Astrocyte (in vitro differentiated cells and primary cell): Measurements from ENCODE around the gene SACS. TPM values are rescaled to one million over a fixed set of nuclear protein-coding genes. Genes with fewer than 3 reads are reported as not detected.
A peak's percentile ranks its signal among the peaks of the same experiment; 100 is the strongest.

Experiments
- DNase-seq: peaks from one replicate; pipeline ENCODE4 v3.0.0-alpha.2; 2010; ENCODE audit warnings: low read depth
- FAIRE-seq: peaks from 2 replicates; lab custom pipeline; 2011; peaks lifted over from hg19 to GRCh38; lab: Jason Lieb, UNC
- H2AFZ ChIP-seq: 2 replicates; pipeline ENCODE4 v1.6.0; 2012; ENCODE audit warnings: low read depth, low read length, inconsistent platforms
- H3K27ac ChIP-seq: 2 replicates; pipeline ENCODE4 v1.5.1; 2011; ENCODE audit warnings: low read depth, low read length, inconsistent platforms
- H3K27me3 ChIP-seq: 2 replicates; pipeline ENCODE4 v1.6.0; 2011; ENCODE audit warnings: low read length, inconsistent platforms; ENCODE audit not compliant: insufficient read depth
- H3K36me3 ChIP-seq: 2 replicates; pipeline ENCODE4 v1.5.1; 2011; ENCODE audit warnings: low read length, inconsistent platforms; ENCODE audit not compliant: insufficient read depth
- H3K4me1 ChIP-seq: 2 replicates; pipeline ENCODE4 v1.5.1; 2011; ENCODE audit warnings: low read length, inconsistent platforms; ENCODE audit not compliant: insufficient read depth
- H3K4me2 ChIP-seq: 2 replicates; pipeline ENCODE4 v1.6.0; 2012; ENCODE audit warnings: low read length, inconsistent platforms
- H3K4me3 ChIP-seq: 2 replicates; pipeline ENCODE4 v1.5.1; 2011; ENCODE audit warnings: low read depth, mild to moderate bottlenecking, low read length, inconsistent platforms; ENCODE audit not compliant: insufficient read depth
- H3K79me2 ChIP-seq: 2 replicates; pipeline ENCODE4 v1.6.0; 2012; ENCODE audit warnings: mild to moderate bottlenecking, low read length, inconsistent platforms; ENCODE audit not compliant: insufficient read depth
- H3K9ac ChIP-seq: 2 replicates; pipeline ENCODE4 v1.6.0; 2012; ENCODE audit warnings: mild to moderate bottlenecking, low read length, inconsistent platforms
- H3K9me3 ChIP-seq: 2 replicates; pipeline ENCODE4 v1.5.1; 2012; ENCODE audit warnings: low read depth, mild to moderate bottlenecking, low read length, inconsistent platforms; ENCODE audit not compliant: insufficient read depth
- H4K20me1 ChIP-seq: 2 replicates; pipeline ENCODE4 v1.6.0; 2012; ENCODE audit warnings: low read length, inconsistent platforms; ENCODE audit not compliant: insufficient read depth
- H3K27ac Mint-ChIP-seq: one replicate; pipeline ENCODE4 v1.8.0; 2021; ENCODE audit warnings: mild to moderate bottlenecking, mixed read lengths; ENCODE audit not compliant: unreplicated experiment
- H3K27me3 Mint-ChIP-seq: one replicate; pipeline ENCODE4 v1.8.0; 2021; ENCODE audit warnings: low read depth, mixed read lengths; ENCODE audit not compliant: unreplicated experiment
- H3K36me3 Mint-ChIP-seq: one replicate; pipeline ENCODE4 v1.8.0; 2021; ENCODE audit warnings: low read depth, mixed read lengths; ENCODE audit not compliant: unreplicated experiment
- H3K4me1 Mint-ChIP-seq: one replicate; pipeline ENCODE4 v1.8.0; 2021; ENCODE audit warnings: low read depth, mixed read lengths; ENCODE audit not compliant: unreplicated experiment
- H3K4me3 Mint-ChIP-seq: one replicate; pipeline ENCODE4 v1.8.0; 2021; ENCODE audit warnings: mild to moderate bottlenecking, moderate library complexity, mixed read lengths; ENCODE audit not compliant: unreplicated experiment
- H3K9me3 Mint-ChIP-seq: one replicate; pipeline ENCODE4 v1.8.0; 2021; ENCODE audit warnings: mild to moderate bottlenecking, mixed read lengths; ENCODE audit not compliant: unreplicated experiment
- EZH2 ChIP-seq: IDR thresholded peaks from 2 replicates; pipeline ENCODE4 v1.6.1; 2012; ENCODE audit warnings: mild to moderate bottlenecking, low read length, inconsistent platforms; ENCODE audit not compliant: insufficient read depth
- total RNA-seq: library from RNA; stranded (reverse); gene quantifications from 2 replicates; pipeline ENCODE4 v1.2.1, GENCODE V29; 2021
- TF ChIP-seq, protein P1 (sequence below): IDR thresholded peaks from 2 replicates; pipeline ENCODE4 v1.5.1; 2011; ENCODE audit warnings: low read depth, mild to moderate bottlenecking, inconsistent platforms, low read length, moderate library complexity; ENCODE audit not compliant: insufficient read depth

The SACS gene
- total RNA-seq, 1 donor from 2014 or later = 79.4 TPM

DNA sequence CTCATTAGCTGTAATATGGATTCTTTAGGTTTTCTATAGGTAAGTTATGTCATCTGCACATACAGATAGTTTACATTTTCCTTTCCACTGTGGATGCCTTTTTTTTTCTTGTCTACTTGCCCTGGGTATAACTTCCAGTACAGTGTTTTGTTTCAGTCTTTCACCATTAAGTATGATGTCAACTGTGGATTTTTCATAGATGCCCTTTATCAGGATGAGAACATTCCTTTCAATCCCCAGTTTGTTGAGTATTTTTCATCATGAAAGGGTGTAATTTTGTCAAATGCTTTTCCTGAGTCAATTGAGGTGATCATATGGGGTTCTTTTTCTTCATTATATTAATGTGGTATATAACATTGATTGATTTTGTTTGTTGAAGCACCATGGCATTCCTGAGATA is 43.6 kb upstream of the SACS start:
- no peaks in the 10 kb centered on the region for H3K4me1 Mint-ChIP-seq
- TF ChIP-seq, protein P1, sequence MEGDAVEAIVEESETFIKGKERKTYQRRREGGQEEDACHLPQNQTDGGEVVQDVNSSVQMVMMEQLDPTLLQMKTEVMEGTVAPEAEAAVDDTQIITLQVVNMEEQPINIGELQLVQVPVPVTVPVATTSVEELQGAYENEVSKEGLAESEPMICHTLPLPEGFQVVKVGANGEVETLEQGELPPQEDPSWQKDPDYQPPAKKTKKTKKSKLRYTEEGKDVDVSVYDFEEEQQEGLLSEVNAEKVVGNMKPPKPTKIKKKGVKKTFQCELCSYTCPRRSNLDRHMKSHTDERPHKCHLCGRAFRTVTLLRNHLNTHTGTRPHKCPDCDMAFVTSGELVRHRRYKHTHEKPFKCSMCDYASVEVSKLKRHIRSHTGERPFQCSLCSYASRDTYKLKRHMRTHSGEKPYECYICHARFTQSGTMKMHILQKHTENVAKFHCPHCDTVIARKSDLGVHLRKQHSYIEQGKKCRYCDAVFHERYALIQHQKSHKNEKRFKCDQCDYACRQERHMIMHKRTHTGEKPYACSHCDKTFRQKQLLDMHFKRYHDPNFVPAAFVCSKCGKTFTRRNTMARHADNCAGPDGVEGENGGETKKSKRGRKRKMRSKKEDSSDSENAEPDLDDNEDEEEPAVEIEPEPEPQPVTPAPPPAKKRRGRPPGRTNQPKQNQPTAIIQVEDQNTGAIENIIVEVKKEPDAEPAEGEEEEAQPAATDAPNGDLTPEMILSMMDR = no peak
- no peak for TF ChIP-seq EZH2
- peak; percentile 39 for FAIRE-seq

DNA sequence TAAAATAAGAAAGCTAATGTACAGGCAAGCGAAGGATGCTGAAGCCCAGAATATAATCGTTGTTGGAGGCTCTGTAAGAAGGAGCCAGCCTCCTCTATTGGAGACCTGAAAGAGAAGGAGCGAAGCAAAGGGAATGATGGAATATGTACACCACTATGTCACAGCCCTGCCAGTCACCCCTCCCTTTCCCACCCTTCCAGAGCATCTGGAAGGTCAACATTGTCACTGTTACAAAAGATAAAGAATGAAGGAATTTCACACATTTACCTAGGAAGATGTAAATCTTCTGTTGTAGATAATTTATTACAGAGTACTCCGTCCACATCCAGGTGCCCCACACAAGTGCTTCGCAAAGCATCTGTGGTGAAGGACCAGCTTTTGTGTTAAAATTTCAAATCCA is 39.7 kb upstream of the SACS start:
- H3K9ac ChIP-seq = no peak overlapping the region
- Mint-ChIP-seq H3K9me3 (no peaks in the 10 kb centered on the region), H3K27me3 (no peaks in the 10 kb centered on the region), H3K4me1 (peaks cover 16% of the 10 kb centered on the region), H3K27ac (no peak overlapping the region), H3K4me3 (no peak overlapping the region), H3K36me3 (peaks cover 4% of the 10 kb centered on the region)
- TF ChIP-seq, protein P1 = no peak
- no peak for TF ChIP-seq EZH2
- peaks cover 12% of the 10 kb centered on the region for H3K4me1 ChIP-seq
- H3K4me3 ChIP-seq = no peak overlapping the region
- DNase-seq (no peak), FAIRE-seq (no peak)
- no peaks in the 10 kb centered on the region for H3K27me3 ChIP-seq
- no peaks in the 10 kb centered on the region for H3K79me2 ChIP-seq
- no peak overlapping the region for H3K27ac ChIP-seq
- H3K36me3 ChIP-seq = peaks cover 4% of the 10 kb centered on the region
- H4K20me1 ChIP-seq = no peaks in the 10 kb centered on the region
- no peaks in the 10 kb centered on the region for H3K9me3 ChIP-seq
- H3K4me2 ChIP-seq = no peak overlapping the region
- H2AFZ ChIP-seq = no peak overlapping the region

More for the DNA sequence above, 43.6 kb upstream of the SACS start:
- H3K4me3 Mint-ChIP-seq = no peak overlapping the region
- H3K36me3 ChIP-seq = peaks cover 4% of the 10 kb centered on the region
- no peak overlapping the region for H3K4me2 ChIP-seq
- peaks cover 6% of the 10 kb centered on the region for H3K9me3 Mint-ChIP-seq
- H3K79me2 ChIP-seq = no peaks in the 10 kb centered on the region
- H3K36me3 Mint-ChIP-seq = peaks cover 4% of the 10 kb centered on the region
- no peak overlapping the region for H2AFZ ChIP-seq
- no peak overlapping the region for H3K4me3 ChIP-seq
- H3K27ac Mint-ChIP-seq = no peak overlapping the region
- no peaks in the 10 kb centered on the region for H3K4me1 ChIP-seq
- H3K27me3 ChIP-seq = no peaks in the 10 kb centered on the region
- no peaks in the 10 kb centered on the region for H3K27me3 Mint-ChIP-seq
- DNase-seq = peak; percentile 23
- H3K27ac ChIP-seq = no peak overlapping the region
- H3K9me3 ChIP-seq = no peaks in the 10 kb centered on the region
- H4K20me1 ChIP-seq = no peaks in the 10 kb centered on the region
- no peak overlapping the region for H3K9ac ChIP-seq

DNA sequence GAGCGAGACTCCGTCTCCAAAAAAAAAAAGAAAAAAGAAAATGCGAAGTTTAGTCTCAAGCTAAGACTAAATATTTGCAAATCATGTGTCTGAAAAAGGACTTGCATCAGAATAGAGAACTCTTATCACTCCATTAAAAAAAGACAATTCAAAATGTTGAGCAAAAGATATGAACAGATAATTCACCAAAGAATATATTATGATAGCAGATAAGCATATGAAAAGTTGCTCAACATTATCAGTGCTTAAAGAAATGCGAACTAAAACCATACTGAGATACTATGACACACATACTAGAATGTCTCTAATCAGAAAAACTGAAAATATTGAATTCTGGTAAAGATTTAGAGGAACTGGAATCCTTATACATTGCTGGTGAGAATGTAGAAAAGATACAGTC is 38.7 kb upstream of the SACS start:
- no peaks in the 10 kb centered on the region for H3K27me3 Mint-ChIP-seq
- peaks cover 17% of the 10 kb centered on the region for H3K4me1 Mint-ChIP-seq
- no peak overlapping the region for H3K9ac ChIP-seq
- H3K4me3 Mint-ChIP-seq = no peak overlapping the region
- no peak overlapping the region for H2AFZ ChIP-seq
- H3K27me3 ChIP-seq = no peaks in the 10 kb centered on the region
- DNase-seq (peak; percentile 26), FAIRE-seq (peak; percentile 49)
- H3K27ac Mint-ChIP-seq = no peak overlapping the region
- H3K36me3 Mint-ChIP-seq = peaks cover 2% of the 10 kb centered on the region
- peaks cover 14% of the 10 kb centered on the region for H3K4me1 ChIP-seq
- no peaks in the 10 kb centered on the region for H3K9me3 Mint-ChIP-seq
- no peak for TF ChIP-seq EZH2
- TF ChIP-seq, protein P1 = no peak
- H4K20me1 ChIP-seq = no peaks in the 10 kb centered on the region
- no peaks in the 10 kb centered on the region for H3K9me3 ChIP-seq
- no peaks in the 10 kb centered on the region for H3K79me2 ChIP-seq
- H3K4me3 ChIP-seq = no peak overlapping the region
- H3K27ac ChIP-seq = no peak overlapping the region
- no peak overlapping the region for H3K4me2 ChIP-seq
- peaks cover 4% of the 10 kb centered on the region for H3K36me3 ChIP-seq
